Peyer's patch (tissue), 4 donors: ENCODE measurements around the gene MIB1.

Experiments used
- POLR2A ChIP-seq, 2 donors: fragments of 450-650 bp; IDR thresholded peaks; one replicate each; pipeline ENCODE4 v1.5.1; 2017; ENCODE audit warnings: antibody characterized with exemption in 2 of 2, mild to moderate bottlenecking in 2 of 2, moderate library complexity in 2 of 2
- TF ChIP-seq, protein P1 (sequence below), 6 experiments: fragments of 450-650 bp in 4 of 6; fragments of 200-600 bp in 2 of 6; sonication (generic) in 1 of 6; IDR thresholded peaks; one replicate each; pipeline ENCODE4 v1.5.1; 2017 to 2019; ENCODE audit warnings: antibody characterized with exemption in 6 of 6, mild to moderate bottlenecking in 3 of 6, moderate library complexity in 1 of 6

DNA sequence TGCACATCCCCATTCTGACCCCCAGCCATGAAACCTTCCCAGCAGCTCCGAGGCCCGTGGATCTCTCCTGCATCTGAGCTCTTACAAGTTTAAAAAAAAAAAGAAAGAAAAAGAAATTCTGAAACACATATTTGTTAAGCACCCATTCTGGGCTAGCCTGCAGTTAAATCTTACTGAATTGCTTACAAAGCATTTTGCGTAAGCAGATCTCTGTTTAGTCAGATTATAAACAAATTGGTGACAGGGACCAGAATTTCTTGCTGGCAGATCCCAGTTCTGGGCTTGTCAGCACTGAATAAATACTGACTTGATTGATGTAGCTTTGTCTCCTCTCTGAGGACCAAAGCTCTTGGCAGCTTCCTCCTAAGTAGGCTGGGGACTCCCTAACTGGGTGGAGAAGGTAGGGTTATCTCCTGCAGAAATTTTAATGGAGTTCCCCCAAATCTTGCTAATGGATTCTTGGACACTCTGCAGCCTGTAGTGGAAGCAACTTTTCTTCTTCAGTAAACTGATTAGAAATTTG, 160.9 kb downstream of the MIB1 start:
- TF ChIP-seq, protein P1, sequence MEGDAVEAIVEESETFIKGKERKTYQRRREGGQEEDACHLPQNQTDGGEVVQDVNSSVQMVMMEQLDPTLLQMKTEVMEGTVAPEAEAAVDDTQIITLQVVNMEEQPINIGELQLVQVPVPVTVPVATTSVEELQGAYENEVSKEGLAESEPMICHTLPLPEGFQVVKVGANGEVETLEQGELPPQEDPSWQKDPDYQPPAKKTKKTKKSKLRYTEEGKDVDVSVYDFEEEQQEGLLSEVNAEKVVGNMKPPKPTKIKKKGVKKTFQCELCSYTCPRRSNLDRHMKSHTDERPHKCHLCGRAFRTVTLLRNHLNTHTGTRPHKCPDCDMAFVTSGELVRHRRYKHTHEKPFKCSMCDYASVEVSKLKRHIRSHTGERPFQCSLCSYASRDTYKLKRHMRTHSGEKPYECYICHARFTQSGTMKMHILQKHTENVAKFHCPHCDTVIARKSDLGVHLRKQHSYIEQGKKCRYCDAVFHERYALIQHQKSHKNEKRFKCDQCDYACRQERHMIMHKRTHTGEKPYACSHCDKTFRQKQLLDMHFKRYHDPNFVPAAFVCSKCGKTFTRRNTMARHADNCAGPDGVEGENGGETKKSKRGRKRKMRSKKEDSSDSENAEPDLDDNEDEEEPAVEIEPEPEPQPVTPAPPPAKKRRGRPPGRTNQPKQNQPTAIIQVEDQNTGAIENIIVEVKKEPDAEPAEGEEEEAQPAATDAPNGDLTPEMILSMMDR (IDR thresholded peaks at IDR 0.05), result no peak
- TF ChIP-seq POLR2A (IDR thresholded peaks at IDR 0.05), result no peak
